Posterior cingulate gyrus (tissue), 11 donors: ENCODE results near the gene UBTD1.

ENCODE experiments used
- DNase-seq, 10 donors: peaks; one replicate each; pipeline versions ENCODE4 v3.0.0 to v3.0.0-alpha.2; 2020 to 2021; ENCODE audit warnings: mixed read lengths in 3 of 10
- intact Hi-C: fragments of 100-400 bp; cut with DNase I; formaldehyde crosslinking; loops from one replicate; pipeline ENCODE4 v1.15.1; 2023

The UBTD1 gene

GRCh38 chr10:97479939-97480338 lies 18.8 kb upstream of the UBTD1 start:
- intact Hi-C loops, result no loop called here
- DNase-seq, result no peak

- DNase-seq, result no peak
- intact Hi-C loops, result no loop called here
Observed at GRCh38 chr10:97481071-97481470, 17.7 kb upstream of the UBTD1 start.

GRCh38 chr10:97482381-97482780 lies 16.3 kb upstream of the UBTD1 start:
- intact Hi-C loops, result no loop called here
- no peak for DNase-seq

GRCh38 chr10:97483506-97483905 lies 15.2 kb upstream of the UBTD1 start:
- intact Hi-C loops, result no loop called here
- no peak for DNase-seq

GRCh38 chr10:97483921-97484320 lies 14.8 kb upstream of the UBTD1 start:
- intact Hi-C loops, result no loop called here
- DNase-seq, result no peak

GRCh38 chr10:97485647-97486281 lies 13.0 kb upstream of the UBTD1 start:
- intact Hi-C loops, result no loop called here
- no peak for DNase-seq

- intact Hi-C loops, result loop anchor here (5.0 kb wide), 1 partner anchor 152 kb away; the partner anchor contains the start of gene PI4K2A
- DNase-seq, result peak in 9 of 10 donors; percentile 33 to 90 (median 41)
Observed at GRCh38 chr10:97490592-97490991, 8.1 kb upstream of the UBTD1 start.

- intact Hi-C loops, result loop anchor here (5.0 kb wide), 1 partner anchor 148 kb away; the partner anchor contains the start of gene PI4K2A
- peak in 1 of 10 donors; percentile 24 for DNase-seq
Observed at GRCh38 chr10:97494151-97494550, 4.6 kb upstream of the UBTD1 start.

GRCh38 chr10:97494863-97495506 lies 3.7 kb upstream of the UBTD1 start:
- intact Hi-C loops, result loop anchor here (5.0 kb wide), 3 partner anchors 33 to 147 kb away; partner anchors contain the start of genes EXOSC1, PI4K2A and ZDHHC16

GRCh38 chr10:97497572-97498075 lies 1.1 kb upstream of the UBTD1 start:
- peak; percentile 63 to 97 (median 84) for DNase-seq
- intact Hi-C loops, result loop anchor here (2.0 to 5.0 kb wide), 3 partner anchors 35 to 50 kb away; partner anchors contain the start of genes EXOSC1 and ZDHHC16

More at GRCh38 chr10:97494863-97495506, 3.7 kb upstream of the UBTD1 start:
- DNase-seq, result no peak

- peak; percentile 97 to 100 (median 98) for DNase-seq
- intact Hi-C loops, result loop anchor here (2.0 to 5.0 kb wide), 3 partner anchors 36 to 51 kb away; partner anchors contain the start of genes EXOSC1 and ZDHHC16
Observed at GRCh38 chr10:97498076-97498840, 466 bp upstream of the UBTD1 start, which contains the start of gene MMS19. Gene MMS19, minus strand, starts transcription at chr10:97498422. Its CDS starts 38 bp downstream, at chr10:97498384.

- intact Hi-C loops, result loop anchor here (2.0 to 5.0 kb wide), 3 partner anchors 37 to 52 kb away; partner anchors contain the start of genes EXOSC1 and ZDHHC16
- DNase-seq, result peak in 8 of 10 donors; percentile 27 to 91 (median 46)
Observed at GRCh38 chr10:97499561-97500296, 1.0 kb downstream of the UBTD1 start.

- intact Hi-C loops, result no loop called here
- DNase-seq, result no peak
Observed at GRCh38 chr10:97500297-97500575, 1.5 kb downstream of the UBTD1 start.

- intact Hi-C loops, result no loop called here
- DNase-seq, result no peak
Observed at GRCh38 chr10:97502916-97503315, 4.2 kb downstream of the UBTD1 start.

GRCh38 chr10:97503406-97503805 lies 4.7 kb downstream of the UBTD1 start:
- intact Hi-C loops, result no loop called here
- no peak for DNase-seq

GRCh38 chr10:97505152-97505551 lies 6.4 kb downstream of the UBTD1 start:
- DNase-seq, result no peak
- intact Hi-C loops, result no loop called here

GRCh38 chr10:97506199-97506991 lies 7.7 kb downstream of the UBTD1 start:
- DNase-seq, result no peak

GRCh38 chr10:97508342-97508741 lies 9.6 kb downstream of the UBTD1 start:
- intact Hi-C loops, result no loop called here
- no peak for DNase-seq

More at GRCh38 chr10:97506199-97506991, 7.7 kb downstream of the UBTD1 start:
- intact Hi-C loops, result no loop called here

GRCh38 chr10:97509120-97509680 lies 10.5 kb downstream of the UBTD1 start:
- no peak for DNase-seq
- intact Hi-C loops, result no loop called here
